Spinal cord (tissue), 10 donors: Measurements from ENCODE around the gene GRID2. TPM values are rescaled to one million over a fixed set of nuclear protein-coding genes. Genes with fewer than 3 reads are reported as not detected.

Experiments
- DNase-seq, 6 donors: peaks; one replicate each; pipeline versions ENCODE4 v3.0.0 to v3.0.0-alpha.2; 2013 to 2015; ENCODE audit warnings: low spot score in 6 of 6, low read depth in 4 of 6
- H3K27ac ChIP-seq: one replicate; pipeline ENCODE4 v1.5.1; 2013; ENCODE audit warnings: low read depth, low read length, control low read depth
- H3K27me3 ChIP-seq: one replicate; pipeline ENCODE4 v1.6.1; 2013; ENCODE audit warnings: low read length; ENCODE audit not compliant: control insufficient read depth, insufficient read depth
- H3K36me3 ChIP-seq: one replicate; pipeline ENCODE4 v1.6.1; 2013; ENCODE audit warnings: low read length; ENCODE audit not compliant: control insufficient read depth, insufficient read depth
- H3K4me1 ChIP-seq: one replicate; pipeline ENCODE4 v1.6.1; 2013; ENCODE audit warnings: low read length; ENCODE audit not compliant: control insufficient read depth, insufficient read depth
- H3K4me3 ChIP-seq: one replicate; pipeline ENCODE4 v1.5.1; 2013; ENCODE audit warnings: low read depth, low read length, control low read depth
- H3K9me3 ChIP-seq: one replicate; pipeline ENCODE4 v1.6.1; 2013; ENCODE audit warnings: low read length; ENCODE audit not compliant: control insufficient read depth, insufficient read depth
- WGBS: methylation state at CpG from one replicate; pipeline ENCODE4 v1.1.5; 2013; ENCODE audit warnings: missing lambda C conversion rate; ENCODE audit not compliant: insufficient coverage; 5-methylcytosine and 5-hydroxymethylcytosine counted together
- polyA plus RNA-seq, 2 donors: library from polyadenylated mRNA; unstranded; fragments of 120-200 nt; gene quantifications; one replicate each; pipeline ENCODE4 v1.2.1, GENCODE V29; 2013; ENCODE audit not compliant: insufficient read length in 2 of 2
- total RNA-seq, 2 donors: library from RNA; depleted of rRNA in 1 of 2; stranded (reverse); fragments of 120-200 nt in 1 of 2; fragments of >200 nt in 1 of 2; gene quantifications; one replicate each; pipeline versions ENCODE4 v1.2.3 to v1.2.4, GENCODE V29; 2013 to 2014
- donor health status: healthy.

The GRID2 gene
- total and polyA plus RNA-seq, 4 donors: 17.8 to 40.8 (median 23.4) TPM

GRCh38 chr4:93646233-93646930 lies 1342.6 kb downstream of the GRID2 start:
- no peak overlapping the region for H3K4me3 ChIP-seq
- no peaks in the 10 kb centered on the region for H3K36me3 ChIP-seq
- DNase-seq: no peak
- no peaks in the 10 kb centered on the region for H3K9me3 ChIP-seq
- no peak overlapping the region for H3K27ac ChIP-seq
- H3K4me1 ChIP-seq: no peaks in the 10 kb centered on the region
- no peaks in the 10 kb centered on the region for H3K27me3 ChIP-seq

GRCh38 chr4:93648258-93648657 lies 1344.5 kb downstream of the GRID2 start:
- Histone ChIP-seq H3K27ac (no peak overlapping the region), H3K9me3 (no peaks in the 10 kb centered on the region), H3K4me1 (no peaks in the 10 kb centered on the region), H3K4me3 (no peak overlapping the region), H3K36me3 (no peaks in the 10 kb centered on the region), H3K27me3 (no peaks in the 10 kb centered on the region)
- DNase-seq: no peak
- WGBS: 96% methylated on average over 3 of the region's 3 CpGs

- Histone ChIP-seq H3K36me3 (no peaks in the 10 kb centered on the region), H3K27ac (no peak overlapping the region), H3K4me1 (no peaks in the 10 kb centered on the region), H3K9me3 (no peaks in the 10 kb centered on the region), H3K27me3 (no peaks in the 10 kb centered on the region), H3K4me3 (no peak overlapping the region)
- DNase-seq: no peak
These were observed 1346.1 kb downstream of the GRID2 start for GRCh38 chr4:93649828-93650227.

- DNase-seq: peak in 2 of 6 donors; percentile 14 to 52
- peaks cover 2% of the 10 kb centered on the region for H3K9me3 ChIP-seq
- WGBS: no CpG with 5 or more reads among the region's 1 CpG
These were observed 1350.4 kb downstream of the GRID2 start for GRCh38 chr4:93654211-93654610.

GRCh38 chr4:93657527-93657926 lies 1353.8 kb downstream of the GRID2 start:
- H3K4me3 ChIP-seq: no peak overlapping the region
- no peak overlapping the region for H3K27ac ChIP-seq
- peak in 1 of 6 donors; percentile 41 for DNase-seq
- H3K4me1 ChIP-seq: no peaks in the 10 kb centered on the region
- no peaks in the 10 kb centered on the region for H3K36me3 ChIP-seq
- H3K9me3 ChIP-seq: peaks cover 2% of the 10 kb centered on the region
- WGBS: 86% methylated on average over 1 of the region's 2 CpGs
- no peaks in the 10 kb centered on the region for H3K27me3 ChIP-seq

More at GRCh38 chr4:93654211-93654610, 1350.4 kb downstream of the GRID2 start:
- Histone ChIP-seq H3K27me3 (no peaks in the 10 kb centered on the region), H3K4me3 (no peak overlapping the region), H3K36me3 (no peaks in the 10 kb centered on the region), H3K27ac (no peak overlapping the region), H3K4me1 (no peaks in the 10 kb centered on the region)

- WGBS: 86% methylated on average over 1 of the region's 3 CpGs
- H3K9me3 ChIP-seq: peaks cover 2% of the 10 kb centered on the region
- H3K4me3 ChIP-seq: no peak overlapping the region
- H3K36me3 ChIP-seq: no peaks in the 10 kb centered on the region
- H3K4me1 ChIP-seq: no peaks in the 10 kb centered on the region
- DNase-seq: no peak
- H3K27ac ChIP-seq: no peak overlapping the region
- no peaks in the 10 kb centered on the region for H3K27me3 ChIP-seq
These were observed 1354.7 kb downstream of the GRID2 start for GRCh38 chr4:93658443-93658842.

- H3K27ac ChIP-seq: no peak overlapping the region
- DNase-seq: no peak
These were observed 1355.9 kb downstream of the GRID2 start for GRCh38 chr4:93659629-93660028.

GRCh38 chr4:93660036-93660435 lies 1356.3 kb downstream of the GRID2 start:
- Histone ChIP-seq H3K27me3 (no peaks in the 10 kb centered on the region), H3K4me1 (no peaks in the 10 kb centered on the region), H3K36me3 (no peaks in the 10 kb centered on the region), H3K27ac (no peak overlapping the region), H3K9me3 (peaks cover 2% of the 10 kb centered on the region), H3K4me3 (no peak overlapping the region)
- no peak for DNase-seq
- WGBS: no CpG with 5 or more reads among the region's 3 CpGs

More at GRCh38 chr4:93659629-93660028, 1355.9 kb downstream of the GRID2 start:
- Histone ChIP-seq H3K4me1 (no peaks in the 10 kb centered on the region), H3K27me3 (no peaks in the 10 kb centered on the region), H3K4me3 (no peak overlapping the region), H3K36me3 (no peaks in the 10 kb centered on the region), H3K9me3 (peaks cover 2% of the 10 kb centered on the region)
- WGBS: no CpG with 5 or more reads among the region's 2 CpGs

- WGBS: no CpG with 5 or more reads among the region's 2 CpGs
- Histone ChIP-seq H3K27me3 (no peaks in the 10 kb centered on the region), H3K36me3 (no peaks in the 10 kb centered on the region), H3K27ac (no peak overlapping the region), H3K9me3 (no peaks in the 10 kb centered on the region), H3K4me1 (no peaks in the 10 kb centered on the region), H3K4me3 (no peak overlapping the region)
- no peak for DNase-seq
These were observed 1366.7 kb downstream of the GRID2 start for GRCh38 chr4:93670434-93670833.

GRCh38 chr4:93671093-93671492 lies 1367.3 kb downstream of the GRID2 start:
- H3K4me1 ChIP-seq: no peaks in the 10 kb centered on the region
- no peak for DNase-seq
- no peak overlapping the region for H3K4me3 ChIP-seq
- H3K27me3 ChIP-seq: no peaks in the 10 kb centered on the region
- no peaks in the 10 kb centered on the region for H3K36me3 ChIP-seq
- WGBS: 95% methylated on average over 3 of the region's 3 CpGs
- H3K27ac ChIP-seq: no peak overlapping the region
- H3K9me3 ChIP-seq: no peaks in the 10 kb centered on the region
